GM12873 (cell line): ENCODE measurements around the gene C10orf90.

ENCODE experiments used
- CTCF ChIP-seq: IDR thresholded peaks from 2 replicates; pipeline ENCODE4 v1.5.1; 2012; ENCODE audit warnings: low read depth, mild to moderate bottlenecking, moderate library complexity, low read length, control low read depth; ENCODE audit not compliant: insufficient read depth; ENCODE audit errors: missing control alignments

The C10orf90 gene

GRCh38 chr10:126455036-126455765 is 215.3 kb downstream of the C10orf90 start:
- no peak for TF ChIP-seq CTCF

- TF ChIP-seq CTCF, result no peak
Measured at GRCh38 chr10:126454045-126454751, 216.3 kb downstream of the C10orf90 start.

GRCh38 chr10:126452245-126452644 is 218.2 kb downstream of the C10orf90 start:
- TF ChIP-seq CTCF, result no peak

GRCh38 chr10:126448091-126448490 is 222.4 kb downstream of the C10orf90 start:
- TF ChIP-seq CTCF, result no peak

- no peak for TF ChIP-seq CTCF
Measured at GRCh38 chr10:126439942-126440341, 230.6 kb downstream of the C10orf90 start.

- TF ChIP-seq CTCF, result no peak
Measured at GRCh38 chr10:126438407-126438783, 232.1 kb downstream of the C10orf90 start.

- TF ChIP-seq CTCF, result no peak
Measured at GRCh38 chr10:126437635-126438406, 232.7 kb downstream of the C10orf90 start.
